D721Med (cell line): ENCODE measurements around the gene SH3PXD2A.

Experiments used
- DNase-seq: peaks from one replicate; pipeline ENCODE4 v3.0.0; 2011; ENCODE audit warnings: low spot score; ENCODE audit not compliant: insufficient read length
- FAIRE-seq: peaks from 2 replicates; lab custom pipeline; 2011; peaks lifted over from hg19 to GRCh38; lab: Jason Lieb, UNC
- CTCF ChIP-seq: IDR thresholded peaks from 2 replicates; pipeline ENCODE4 v1.5.1; 2012; ENCODE audit warnings: mild to moderate bottlenecking, control low read depth; ENCODE audit not compliant: insufficient read depth; ENCODE audit errors: missing control alignments

Gene SH3PXD2A

GRCh38 chr10:103877861-103878260 is 22.5 kb upstream of the SH3PXD2A start:
- TF ChIP-seq CTCF: no peak
- no peak for FAIRE-seq
- DNase-seq: no peak

- TF ChIP-seq CTCF: no peak
- DNase-seq: no peak
- no peak for FAIRE-seq
These were observed 20.8 kb upstream of the SH3PXD2A start for GRCh38 chr10:103876155-103876554.

- FAIRE-seq (no peak), DNase-seq (no peak)
- TF ChIP-seq CTCF: no peak
These were observed 19.4 kb upstream of the SH3PXD2A start for GRCh38 chr10:103874730-103875129.

GRCh38 chr10:103872137-103872931 is 17.0 kb upstream of the SH3PXD2A start:
- FAIRE-seq: no peak
- no peak for DNase-seq
- TF ChIP-seq CTCF: no peak

DNA sequence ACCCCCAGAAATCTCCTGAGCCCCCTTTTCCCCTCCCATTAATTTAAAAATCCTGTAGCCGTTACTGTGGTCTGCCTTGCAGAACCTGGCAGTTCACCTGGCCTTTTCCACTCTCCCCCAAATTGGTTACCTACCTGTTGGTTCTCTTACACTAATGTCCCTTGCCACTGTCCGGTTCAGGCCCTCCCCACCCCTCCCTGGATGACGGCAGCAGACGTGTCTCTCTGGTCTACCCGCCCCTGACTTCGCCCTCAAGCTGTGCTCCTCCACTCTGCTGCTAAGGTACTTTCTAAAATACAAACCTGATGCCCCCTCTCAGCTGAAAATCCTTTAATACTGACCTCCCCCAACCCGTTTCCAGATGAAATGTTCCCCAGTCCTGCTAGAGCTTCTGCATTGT is 15.6 kb upstream of the SH3PXD2A start:
- FAIRE-seq: no peak
- DNase-seq: no peak
- no peak for TF ChIP-seq CTCF

- FAIRE-seq: no peak
- DNase-seq: no peak
- no peak for TF ChIP-seq CTCF
These were observed 15.1 kb upstream of the SH3PXD2A start for GRCh38 chr10:103870516-103870915.

GRCh38 chr10:103869336-103869735 is 14.0 kb upstream of the SH3PXD2A start:
- no peak for TF ChIP-seq CTCF
- DNase-seq: no peak
- FAIRE-seq: no peak
